DMS 273 (cell line): Measurements from ENCODE around the gene CYP3A7.
"Not testable (repeated sequence)": the region's sequence is repeated elsewhere in the genome, so short reads cannot be mapped to it uniquely, and the experiment has no call there.

Experiments
- DNase-seq: peaks from one replicate; lab custom pipeline; 2025; ENCODE audit not compliant: unreplicated experiment; lab: John Stamatoyannopoulos, UW

The CYP3A7 gene

GRCh38 chr7:99709838-99710578, 25.0 kb downstream of the CYP3A7 start:
- no peak for DNase-seq

GRCh38 chr7:99709260-99709659, 25.7 kb downstream of the CYP3A7 start:
- no peak for DNase-seq

GRCh38 chr7:99707096-99707495, 27.9 kb downstream of the CYP3A7 start:
- peak; percentile 52 for DNase-seq

DNA sequence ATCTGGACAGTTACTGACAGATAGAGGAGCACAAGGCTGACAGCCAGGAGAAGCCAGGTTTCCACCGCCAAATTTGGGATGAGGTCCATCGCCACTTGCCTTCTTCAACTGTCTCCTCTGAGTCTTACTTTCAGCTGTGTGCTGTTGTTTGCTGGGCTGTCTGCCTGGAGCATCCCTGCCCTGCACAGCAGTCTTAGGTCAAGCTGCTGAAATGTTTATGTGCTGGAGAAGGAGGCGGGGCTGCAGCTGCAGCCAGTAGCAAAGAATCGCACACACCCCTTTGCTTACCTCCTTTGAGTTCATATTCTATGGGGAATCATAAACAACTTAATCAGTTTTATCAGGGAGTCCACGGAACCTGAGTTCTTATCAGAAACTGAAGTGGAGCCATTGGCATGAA, 35.0 kb downstream of the CYP3A7 start:
- DNase-seq: no peak

GRCh38 chr7:99698867-99699730, 35.9 kb downstream of the CYP3A7 start:
- not testable (repeated sequence) for DNase-seq

DNA sequence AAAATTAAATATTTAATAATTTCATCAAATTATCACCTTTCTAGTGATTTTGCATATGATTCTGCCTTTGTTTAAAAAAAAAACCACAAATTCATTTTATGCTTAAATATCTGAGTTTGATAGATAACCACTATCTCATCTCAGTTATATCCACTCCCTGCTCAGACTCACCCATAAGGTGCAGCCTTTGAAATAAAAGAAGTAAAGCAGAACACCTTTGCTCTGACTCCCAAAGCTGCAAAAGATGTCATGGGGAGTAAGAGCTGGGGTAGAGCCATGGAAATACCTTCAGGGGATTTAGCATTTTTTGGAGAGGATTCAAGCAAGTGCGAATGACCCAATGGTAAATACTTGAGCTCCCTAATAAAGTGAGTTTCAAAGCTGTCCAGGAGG, 40.1 kb downstream of the CYP3A7 start:
- DNase-seq: no peak

DNA sequence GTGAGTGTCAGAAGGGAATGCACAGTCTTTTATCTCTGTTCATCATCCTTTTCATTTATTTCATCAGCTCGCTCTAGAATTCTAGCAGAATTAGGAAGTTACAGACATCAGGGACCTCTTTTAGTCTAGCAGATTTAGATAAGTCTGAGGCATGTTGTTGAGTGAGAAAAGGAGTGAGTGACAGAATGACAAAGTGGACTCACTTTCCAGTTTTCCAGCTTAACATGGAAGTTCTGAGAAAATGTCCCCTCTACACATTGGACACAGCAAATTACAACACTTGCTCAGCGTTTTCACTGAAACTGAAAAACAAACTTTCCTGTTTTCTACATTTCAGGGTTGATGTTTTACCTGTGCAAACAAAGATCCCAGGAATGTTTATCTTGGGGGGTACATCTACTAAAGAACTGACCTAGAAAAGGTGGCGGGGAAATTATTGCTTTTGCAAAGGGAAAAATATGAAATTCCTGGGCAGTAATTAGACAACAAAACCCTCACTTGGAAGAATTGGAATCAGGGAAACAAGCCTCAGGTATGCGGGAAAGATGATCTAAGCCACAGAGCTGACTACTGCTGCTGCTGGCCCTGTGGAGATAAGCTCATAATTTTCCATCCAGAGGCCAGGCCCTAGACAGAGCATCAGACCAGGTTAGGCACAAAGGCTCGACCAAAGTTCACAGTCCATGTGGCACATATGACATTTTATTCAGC, 40.6 kb downstream of the CYP3A7 start:
- no peak for DNase-seq

GRCh38 chr7:99693427-99694200, 41.4 kb downstream of the CYP3A7 start:
- no peak for DNase-seq

GRCh38 chr7:99693100-99693426, 41.9 kb downstream of the CYP3A7 start:
- no peak for DNase-seq

DNA sequence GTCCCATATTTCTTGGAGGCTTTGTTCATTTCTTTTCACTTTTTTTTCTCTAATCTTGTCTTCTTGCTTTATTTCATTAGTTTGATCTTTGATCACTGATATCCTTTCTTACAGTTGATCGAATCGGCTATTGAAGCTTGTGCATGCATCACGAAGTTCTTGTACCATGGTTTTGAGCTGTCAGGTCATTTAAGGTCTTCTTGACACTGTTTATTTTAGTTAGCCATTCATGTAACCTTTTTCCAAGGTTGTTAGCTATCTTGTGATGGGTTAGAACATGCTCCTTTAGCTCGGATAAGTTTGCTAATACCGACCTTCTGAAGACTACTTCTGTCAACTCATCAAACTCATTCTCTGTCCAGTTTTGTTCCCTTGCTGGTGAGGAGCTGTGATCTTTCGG, 42.4 kb downstream of the CYP3A7 start:
- not testable (repeated sequence) for DNase-seq

- not testable (repeated sequence) for DNase-seq
Measured at GRCh38 chr7:99691658-99692057, 43.3 kb downstream of the CYP3A7 start.

DNA sequence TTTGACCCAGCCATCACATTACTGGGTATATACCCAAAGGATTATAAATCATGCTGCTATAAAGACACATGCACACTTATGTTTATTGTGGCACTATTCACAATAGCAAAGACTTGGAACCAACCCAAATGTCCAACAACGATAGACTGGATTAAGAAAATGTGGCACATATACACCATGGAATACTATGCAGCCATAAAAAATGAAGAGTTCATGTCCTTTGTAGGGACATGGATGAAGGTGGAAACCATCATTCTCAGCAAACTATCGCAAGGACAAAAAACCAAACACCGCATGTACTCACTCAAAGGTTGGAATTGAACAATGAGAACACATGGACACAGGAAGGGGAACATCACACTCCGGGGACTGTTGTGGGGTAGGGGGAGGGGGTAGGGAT, 44.1 kb downstream of the CYP3A7 start:
- not testable (repeated sequence) for DNase-seq

GRCh38 chr7:99685871-99686608, 49.0 kb downstream of the CYP3A7 start:
- not testable (repeated sequence) for DNase-seq

GRCh38 chr7:99685129-99685758, 49.8 kb downstream of the CYP3A7 start:
- no peak for DNase-seq

GRCh38 chr7:99679400-99680191, 55.4 kb downstream of the CYP3A7 start, which contains the start of gene CYP3A5:
Gene CYP3A5, minus strand, starts transcription at chr7:99679996. Its CDS starts 100 bp downstream, at chr7:99679896.
- peak; percentile 54 for DNase-seq

DNA sequence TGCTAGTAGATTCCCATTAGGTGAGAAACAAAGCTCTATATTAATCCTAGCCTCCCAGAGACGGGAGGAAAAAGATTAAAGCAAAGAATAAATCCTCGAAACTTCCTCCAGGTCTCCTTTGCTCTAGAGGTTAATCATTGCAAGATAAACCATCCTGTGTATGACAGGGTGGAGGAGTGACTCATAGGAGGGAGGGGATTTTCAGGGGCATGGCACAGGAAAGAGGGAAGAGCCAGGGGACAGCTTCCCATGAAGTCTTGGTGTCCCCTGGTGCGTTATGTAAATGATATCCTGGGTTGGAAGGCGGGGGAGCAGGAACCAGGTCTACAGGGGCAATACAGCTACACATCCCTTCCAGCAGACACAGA, 56.0 kb downstream of the CYP3A7 start:
- no peak for DNase-seq

GRCh38 chr7:99677648-99678045, 57.3 kb downstream of the CYP3A7 start:
- DNase-seq: no peak

- no peak for DNase-seq
Measured at GRCh38 chr7:99677013-99677647, 57.9 kb downstream of the CYP3A7 start.
